ENCODE results near the gene GAPDH.

The GAPDH gene

DNA sequence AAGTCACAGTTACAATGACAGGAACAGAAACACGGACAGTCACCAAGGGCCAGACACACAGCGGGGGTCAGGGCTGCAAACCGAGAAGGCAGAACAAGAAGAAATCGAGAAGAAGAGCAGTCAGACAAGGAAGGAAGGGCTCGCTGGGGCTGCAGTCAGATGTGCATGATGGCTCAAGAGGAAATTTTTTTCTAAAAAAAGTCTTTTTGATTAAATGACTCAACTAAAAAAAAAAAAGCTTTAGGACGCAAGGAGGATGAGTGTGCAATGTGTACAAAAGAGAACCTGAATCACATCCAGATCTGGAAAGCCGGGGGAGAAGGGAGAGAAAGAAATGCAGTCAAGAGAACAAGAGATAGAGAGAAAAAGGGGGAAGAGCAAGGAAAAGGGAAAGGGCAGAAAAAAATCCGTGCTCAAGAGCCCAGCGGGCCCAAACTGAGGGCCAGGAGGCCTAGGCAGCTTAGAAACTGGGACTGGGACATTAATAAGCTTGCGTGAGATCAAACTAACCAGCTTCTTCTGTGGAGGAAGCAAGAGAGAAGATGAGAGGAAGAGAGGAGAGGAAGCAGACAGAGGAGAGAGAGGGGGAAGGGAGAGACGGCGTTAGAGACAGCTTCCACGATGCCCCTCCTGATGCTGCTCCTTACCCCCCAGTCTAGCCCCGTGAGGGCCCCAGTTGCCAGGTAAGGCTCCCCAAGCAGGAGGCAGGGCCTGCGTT lies 14.8 kb downstream of the GAPDH start:
- Histone ChIP-seq H2AFZ (ENCODE audit: low read length) (no peak overlapping the region), H2BK12ac (ENCODE audit: low read length) (no peak overlapping the region), H3K9ac (ENCODE audit: low read depth, low read length, poor library complexity) (no peak overlapping the region), H2AK5ac (ENCODE audit: low read depth, low read length) (no peak overlapping the region), H3K4me3 (ENCODE audit: low read length in 2 of 2) (no peak overlapping the region), H3K23ac (ENCODE audit: low read depth, low read length, poor library complexity) (no peak overlapping the region), H2BK15ac (ENCODE audit: low read length) (no peak overlapping the region), H3K14ac (ENCODE audit: low read length) (no peak overlapping the region), H2BK120ac (ENCODE audit: low read depth, low read length) (no peak overlapping the region), H4K8ac (ENCODE audit: low read depth, low read length) (no peak overlapping the region), H3K4me1 (ENCODE audit: control insufficient read depth in 2 of 2, insufficient read depth in 1 of 2, low read depth in 1 of 2, low read length in 2 of 2) (peaks cover 3 to 5% of the 10 kb centered on the region in 2 donors), H3K27me3 (ENCODE audit: control insufficient read depth in 3 of 3, insufficient read depth in 3 of 3, low read depth in 1 of 3, low read length in 3 of 3) (no peaks in the 10 kb centered on the region), H2BK5ac (ENCODE audit: low read length) (no peak overlapping the region), H3K4me2 (ENCODE audit: insufficient read depth, low read length, poor library complexity, severe bottlenecking) (no peak overlapping the region), H3K27ac (replicated peaks; ENCODE audit: low read length) (no peak overlapping the region), H3K9me3 (replicated peaks in 1 of 2; ENCODE audit: control insufficient read depth in 2 of 2, insufficient read depth in 1 of 2, low read depth in 1 of 2, low read length in 2 of 2) (no peaks in the 10 kb centered on the region), H3K36me3 (replicated peaks in 1 of 2; ENCODE audit: control insufficient read depth in 2 of 2, insufficient read depth in 2 of 2, low read length in 2 of 2) (peaks cover 35 to 86% of the 10 kb centered on the region in 2 donors), H4K91ac (ENCODE audit: low read depth, low read length, poor library complexity) (no peak overlapping the region), H3K4ac (ENCODE audit: low read length) (no peak overlapping the region), H3K18ac (ENCODE audit: low read length) (no peak overlapping the region), H3K79me1 (ENCODE audit: low read depth, low read length) (peaks cover 13% of the 10 kb centered on the region)
- whole genome bisulfite sequencing, 2 donors (ENCODE audit: extremely low coverage in 2 of 2, insufficient read length in 2 of 2, insufficient replicate concordance in 1 of 2), result no CpG with 5 or more reads among the region's 15 CpGs
- no peak for DNase-seq (ENCODE audit: low spot score)

- no peak overlapping the region for H2AFZ ChIP-seq (ENCODE audit: low read length)
- H4K8ac ChIP-seq (ENCODE audit: low read depth, low read length), result no peak overlapping the region
- H2BK12ac ChIP-seq (ENCODE audit: low read length), result no peak overlapping the region
- H3K4me1 ChIP-seq (ENCODE audit: control insufficient read depth in 2 of 2, insufficient read depth in 1 of 2, low read depth in 1 of 2, low read length in 2 of 2), result peaks cover 6 to 11% of the 10 kb centered on the region in 2 donors
- no peaks in the 10 kb centered on the region for H3K27me3 ChIP-seq (ENCODE audit: control insufficient read depth in 3 of 3, insufficient read depth in 3 of 3, low read depth in 1 of 3, low read length in 3 of 3)
- H3K9me3 ChIP-seq (replicated peaks in 1 of 2; ENCODE audit: control insufficient read depth in 2 of 2, insufficient read depth in 1 of 2, low read depth in 1 of 2, low read length in 2 of 2), result no peaks in the 10 kb centered on the region
- peaks cover 31 to 80% of the 10 kb centered on the region in 2 donors for H3K36me3 ChIP-seq (replicated peaks in 1 of 2; ENCODE audit: control insufficient read depth in 2 of 2, insufficient read depth in 2 of 2, low read length in 2 of 2)
- H3K27ac ChIP-seq (replicated peaks; ENCODE audit: low read length), result no peak overlapping the region
- WGBS, 2 donors (ENCODE audit: extremely low coverage in 2 of 2, insufficient read length in 2 of 2, insufficient replicate concordance in 1 of 2), result no CpG with 5 or more reads among the region's 18 CpGs
- H3K14ac ChIP-seq (ENCODE audit: low read length), result no peak overlapping the region
- H3K4me2 ChIP-seq (ENCODE audit: insufficient read depth, low read length, poor library complexity, severe bottlenecking), result no peak overlapping the region
- no peak overlapping the region for H3K4ac ChIP-seq (ENCODE audit: low read length)
- peaks cover 13% of the 10 kb centered on the region for H3K79me1 ChIP-seq (ENCODE audit: low read depth, low read length)
- H2AK5ac ChIP-seq (ENCODE audit: low read depth, low read length), result no peak overlapping the region
- no peak overlapping the region for H3K18ac ChIP-seq (ENCODE audit: low read length)
- no peak overlapping the region for H4K91ac ChIP-seq (ENCODE audit: low read depth, low read length, poor library complexity)
- no peak for DNase-seq (ENCODE audit: low spot score)
- no peak overlapping the region for H2BK120ac ChIP-seq (ENCODE audit: low read depth, low read length)
- H3K23ac ChIP-seq (ENCODE audit: low read depth, low read length, poor library complexity), result no peak overlapping the region
- H2BK15ac ChIP-seq (ENCODE audit: low read length), result no peak overlapping the region
- no peak overlapping the region for H3K4me3 ChIP-seq (ENCODE audit: low read length in 2 of 2)
- no peak overlapping the region for H2BK5ac ChIP-seq (ENCODE audit: low read length)
- no peak overlapping the region for H3K9ac ChIP-seq (ENCODE audit: low read depth, low read length, poor library complexity)
These were observed 15.4 kb downstream of the GAPDH start for GRCh38 chr12:6549684-6550151.

DNA sequence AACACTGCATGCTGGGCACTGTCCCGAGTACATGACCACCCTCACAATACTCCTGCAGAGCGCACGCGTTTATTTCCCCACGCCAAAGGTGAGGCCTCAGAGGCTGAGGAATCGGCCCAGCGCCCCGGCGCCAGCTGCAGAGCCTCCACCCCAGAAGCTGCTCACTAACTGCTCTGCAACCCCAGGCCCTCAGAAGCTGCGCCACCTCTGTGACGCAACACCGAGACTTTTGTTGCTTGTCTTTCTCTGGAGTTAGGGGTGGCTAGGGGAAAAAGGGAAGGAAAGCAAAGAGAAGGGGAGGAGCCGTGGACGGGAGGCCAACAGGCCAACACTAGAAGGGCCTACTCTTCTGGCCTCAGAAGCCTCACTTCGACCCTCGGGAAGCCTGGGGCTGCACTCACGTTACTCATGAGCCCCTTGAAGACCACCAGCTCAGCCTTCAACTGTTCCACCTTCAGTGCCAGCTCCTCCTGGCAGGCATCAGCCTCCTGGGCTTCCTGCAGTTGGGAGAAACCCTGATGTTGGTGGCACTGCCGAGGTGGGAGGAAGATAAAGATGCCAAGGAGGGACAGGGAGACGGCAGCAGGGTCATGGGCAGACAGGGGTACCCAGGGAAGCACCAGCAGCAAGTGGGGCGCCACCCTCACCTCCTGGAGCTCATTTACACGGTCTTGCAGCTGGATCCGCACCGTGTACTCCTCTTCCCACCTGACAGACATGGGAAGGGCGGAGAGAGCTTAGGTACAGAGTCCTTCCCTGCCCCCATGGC lies 16.2 kb downstream of the GAPDH start:
- Histone ChIP-seq H4K8ac (ENCODE audit: low read depth, low read length) (no peak overlapping the region), H3K36me3 (replicated peaks in 1 of 2; ENCODE audit: control insufficient read depth in 2 of 2, insufficient read depth in 2 of 2, low read length in 2 of 2) (peaks cover 31 to 76% of the 10 kb centered on the region in 2 donors), H2AK5ac (ENCODE audit: low read depth, low read length) (no peak overlapping the region), H2BK5ac (ENCODE audit: low read length) (no peak overlapping the region), H3K27me3 (ENCODE audit: control insufficient read depth in 3 of 3, insufficient read depth in 3 of 3, low read depth in 1 of 3, low read length in 3 of 3) (no peaks in the 10 kb centered on the region), H3K4me1 (ENCODE audit: control insufficient read depth in 2 of 2, insufficient read depth in 1 of 2, low read depth in 1 of 2, low read length in 2 of 2) (peaks cover 7 to 15% of the 10 kb centered on the region in 2 donors), H3K14ac (ENCODE audit: low read length) (no peak overlapping the region), H3K18ac (ENCODE audit: low read length) (no peak overlapping the region), H3K23ac (ENCODE audit: low read depth, low read length, poor library complexity) (peak overlapping the region; percentile 15), H3K9ac (ENCODE audit: low read depth, low read length, poor library complexity) (no peak overlapping the region), H3K4ac (ENCODE audit: low read length) (no peak overlapping the region), H3K4me3 (ENCODE audit: low read length in 2 of 2) (no peak overlapping the region), H2BK120ac (ENCODE audit: low read depth, low read length) (no peak overlapping the region), H2BK12ac (ENCODE audit: low read length) (no peak overlapping the region), H4K91ac (ENCODE audit: low read depth, low read length, poor library complexity) (no peak overlapping the region), H3K79me1 (ENCODE audit: low read depth, low read length) (peaks cover 13% of the 10 kb centered on the region), H3K9me3 (replicated peaks in 1 of 2; ENCODE audit: control insufficient read depth in 2 of 2, insufficient read depth in 1 of 2, low read depth in 1 of 2, low read length in 2 of 2) (no peaks in the 10 kb centered on the region), H3K4me2 (ENCODE audit: insufficient read depth, low read length, poor library complexity, severe bottlenecking) (no peak overlapping the region), H3K27ac (replicated peaks; ENCODE audit: low read length) (no peak overlapping the region), H2AFZ (ENCODE audit: low read length) (no peak overlapping the region), H2BK15ac (ENCODE audit: low read length) (no peak overlapping the region)
- no CpG with 5 or more reads among the region's 24 CpGs for WGBS, 2 donors (ENCODE audit: extremely low coverage in 2 of 2, insufficient read length in 2 of 2, insufficient replicate concordance in 1 of 2)
- DNase-seq (ENCODE audit: low spot score), result no peak

DNA sequence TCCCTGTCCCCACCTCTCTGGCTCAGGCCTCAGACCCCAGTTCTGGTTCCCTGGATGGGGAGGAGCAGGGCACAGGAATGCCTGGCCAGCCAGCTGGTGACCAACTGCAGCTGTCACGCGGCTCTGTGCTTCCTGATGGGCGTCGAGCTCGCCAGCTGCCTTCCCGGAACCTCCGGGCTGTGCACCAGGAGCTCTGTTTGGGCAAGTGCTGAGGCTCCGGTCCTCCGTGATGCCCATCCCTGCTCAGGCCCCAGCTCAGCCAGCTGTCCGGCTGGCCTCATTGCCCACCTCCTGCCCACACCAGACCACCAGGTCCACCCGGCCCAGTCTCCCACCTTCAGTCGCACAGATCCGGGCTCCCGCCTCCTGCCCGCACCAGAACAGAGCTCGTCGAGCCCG lies 16.7 kb downstream of the GAPDH start:
- Histone ChIP-seq H2BK120ac (ENCODE audit: low read depth, low read length) (no peak overlapping the region), H3K14ac (ENCODE audit: low read length) (no peak overlapping the region), H2BK15ac (ENCODE audit: low read length) (no peak overlapping the region), H3K27ac (replicated peaks; ENCODE audit: low read length) (no peak overlapping the region), H4K8ac (ENCODE audit: low read depth, low read length) (no peak overlapping the region), H4K91ac (ENCODE audit: low read depth, low read length, poor library complexity) (no peak overlapping the region), H3K4me1 (ENCODE audit: control insufficient read depth in 2 of 2, insufficient read depth in 1 of 2, low read depth in 1 of 2, low read length in 2 of 2) (peaks cover 7 to 15% of the 10 kb centered on the region in 2 donors), H3K79me1 (ENCODE audit: low read depth, low read length) (peaks cover 13% of the 10 kb centered on the region), H3K4ac (ENCODE audit: low read length) (no peak overlapping the region), H3K4me2 (ENCODE audit: insufficient read depth, low read length, poor library complexity, severe bottlenecking) (no peak overlapping the region), H2BK12ac (ENCODE audit: low read length) (no peak overlapping the region), H2AFZ (ENCODE audit: low read length) (no peak overlapping the region), H2AK5ac (ENCODE audit: low read depth, low read length) (no peak overlapping the region), H3K9me3 (replicated peaks in 1 of 2; ENCODE audit: control insufficient read depth in 2 of 2, insufficient read depth in 1 of 2, low read depth in 1 of 2, low read length in 2 of 2) (no peaks in the 10 kb centered on the region), H3K9ac (ENCODE audit: low read depth, low read length, poor library complexity) (no peak overlapping the region), H3K4me3 (ENCODE audit: low read length in 2 of 2) (no peak overlapping the region), H2BK5ac (ENCODE audit: low read length) (no peak overlapping the region), H3K36me3 (replicated peaks in 1 of 2; ENCODE audit: control insufficient read depth in 2 of 2, insufficient read depth in 2 of 2, low read length in 2 of 2) (peaks cover 28 to 70% of the 10 kb centered on the region in 2 donors), H3K27me3 (ENCODE audit: control insufficient read depth in 3 of 3, insufficient read depth in 3 of 3, low read depth in 1 of 3, low read length in 3 of 3) (no peaks in the 10 kb centered on the region), H3K18ac (ENCODE audit: low read length) (no peak overlapping the region), H3K23ac (ENCODE audit: low read depth, low read length, poor library complexity) (peak overlapping the region; percentile 15)
- DNase-seq (ENCODE audit: low spot score), result no peak
- WGBS, 2 donors (ENCODE audit: extremely low coverage in 2 of 2, insufficient read length in 2 of 2, insufficient replicate concordance in 1 of 2), result no CpG with 5 or more reads among the region's 18 CpGs
